HCT116 (cell line): ENCODE results near the gene VPS37B.

Experiments
- CTCF ChIP-seq, 3 experiments: fragments of 200-600 bp in 1 of 3; sonication (generic) in 1 of 3; IDR thresholded peaks in 2 of 3; conservative IDR thresholded peaks in 1 of 3; 2 replicates each; pipeline ENCODE4 v1.5.1; 2012 to 2017; ENCODE audit warnings: low read depth in 2 of 3, low read length in 2 of 3, antibody characterized with exemption in 1 of 3, borderline replicate concordance in 1 of 3, control low read depth in 1 of 3, mild to moderate bottlenecking in 1 of 3, mixed read lengths in 1 of 3, mixed run types in 1 of 3, moderate library complexity in 1 of 3; ENCODE audit not compliant: insufficient read depth in 1 of 3
- EZH2 ChIP-seq: fragments of 200-600 bp; sonication (generic); IDR thresholded peaks from 2 replicates; pipeline ENCODE4 v1.6.1; 2017; ENCODE audit warnings: antibody characterized with exemption, mixed run types
- POLR2A ChIP-seq: IDR thresholded peaks from 2 replicates; pipeline ENCODE4 v1.7.0; 2011; ENCODE audit warnings: borderline replicate concordance; ENCODE audit not compliant: insufficient read depth, insufficient read length; ENCODE audit errors: extremely low read depth
- POLR2AphosphoS5 ChIP-seq: IDR thresholded peaks from 2 replicates; pipeline ENCODE4 v1.6.1; 2011; ENCODE audit warnings: mild to moderate bottlenecking, low read depth, low read length, moderate library complexity
- TF ChIP-seq, protein P1 (sequence below): IDR thresholded peaks from 2 replicates; pipeline ENCODE4 v1.6.1; 2012; ENCODE audit warnings: low read depth

DNA sequence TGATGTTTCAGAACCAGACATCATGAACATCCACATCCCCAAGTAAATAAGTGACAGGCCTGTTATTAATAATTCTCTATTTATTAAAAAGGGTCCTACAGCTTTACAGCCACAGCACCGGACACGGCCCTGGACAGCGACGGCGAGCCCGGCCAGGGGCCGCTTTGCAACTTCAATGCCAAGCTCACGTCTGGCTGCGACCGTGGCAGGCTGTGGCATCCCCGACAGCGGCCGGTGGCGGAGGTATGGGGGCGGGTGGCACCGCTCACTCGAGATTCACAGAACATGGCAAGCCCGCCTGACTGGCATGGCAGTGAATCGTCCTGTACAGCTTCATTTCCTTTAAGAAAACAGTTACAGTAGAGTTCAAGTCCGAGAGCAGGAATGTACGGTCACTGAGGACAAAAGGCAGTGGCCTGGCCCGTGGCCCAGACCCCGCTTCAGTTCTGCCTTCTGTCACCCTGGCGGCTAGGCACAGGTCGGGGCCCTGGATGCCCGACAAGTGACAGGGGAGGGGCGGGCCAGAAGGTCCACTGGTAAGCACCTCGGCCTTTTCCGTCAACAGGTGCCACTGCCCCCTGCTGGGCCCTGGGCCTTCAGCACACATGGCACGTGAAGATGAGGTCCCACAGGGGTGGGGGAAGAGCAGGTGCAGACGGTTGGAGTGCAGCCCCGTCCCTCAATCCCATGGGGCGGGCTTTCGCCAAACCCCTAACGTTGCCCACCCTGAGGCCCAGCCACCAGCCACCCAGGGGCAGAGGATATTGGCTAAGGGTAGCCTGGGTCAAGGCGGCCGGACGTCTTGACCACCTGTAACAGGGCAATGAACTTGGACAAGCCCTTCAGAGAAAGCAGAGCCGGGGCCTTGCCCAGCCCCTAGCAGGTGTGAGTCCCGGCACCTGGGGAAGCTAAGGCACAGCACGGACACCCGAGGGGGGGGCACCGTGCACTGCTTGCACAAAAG, 30.4 kb downstream of the VPS37B start:
- no peak for TF ChIP-seq POLR2A
- TF ChIP-seq CTCF (IDR thresholded peaks at IDR 0.05 in 2 of 3, conservative IDR thresholded peaks at IDR 0.05 in 1 of 3; ENCODE audit: borderline replicate concordance in 1 of 3, insufficient read depth in 1 of 3, low read depth in 2 of 3, low read length in 2 of 3) = peak; percentile 23 to 65 (median 60); a peak in 5 of 6 replicates
- TF ChIP-seq, protein P1, sequence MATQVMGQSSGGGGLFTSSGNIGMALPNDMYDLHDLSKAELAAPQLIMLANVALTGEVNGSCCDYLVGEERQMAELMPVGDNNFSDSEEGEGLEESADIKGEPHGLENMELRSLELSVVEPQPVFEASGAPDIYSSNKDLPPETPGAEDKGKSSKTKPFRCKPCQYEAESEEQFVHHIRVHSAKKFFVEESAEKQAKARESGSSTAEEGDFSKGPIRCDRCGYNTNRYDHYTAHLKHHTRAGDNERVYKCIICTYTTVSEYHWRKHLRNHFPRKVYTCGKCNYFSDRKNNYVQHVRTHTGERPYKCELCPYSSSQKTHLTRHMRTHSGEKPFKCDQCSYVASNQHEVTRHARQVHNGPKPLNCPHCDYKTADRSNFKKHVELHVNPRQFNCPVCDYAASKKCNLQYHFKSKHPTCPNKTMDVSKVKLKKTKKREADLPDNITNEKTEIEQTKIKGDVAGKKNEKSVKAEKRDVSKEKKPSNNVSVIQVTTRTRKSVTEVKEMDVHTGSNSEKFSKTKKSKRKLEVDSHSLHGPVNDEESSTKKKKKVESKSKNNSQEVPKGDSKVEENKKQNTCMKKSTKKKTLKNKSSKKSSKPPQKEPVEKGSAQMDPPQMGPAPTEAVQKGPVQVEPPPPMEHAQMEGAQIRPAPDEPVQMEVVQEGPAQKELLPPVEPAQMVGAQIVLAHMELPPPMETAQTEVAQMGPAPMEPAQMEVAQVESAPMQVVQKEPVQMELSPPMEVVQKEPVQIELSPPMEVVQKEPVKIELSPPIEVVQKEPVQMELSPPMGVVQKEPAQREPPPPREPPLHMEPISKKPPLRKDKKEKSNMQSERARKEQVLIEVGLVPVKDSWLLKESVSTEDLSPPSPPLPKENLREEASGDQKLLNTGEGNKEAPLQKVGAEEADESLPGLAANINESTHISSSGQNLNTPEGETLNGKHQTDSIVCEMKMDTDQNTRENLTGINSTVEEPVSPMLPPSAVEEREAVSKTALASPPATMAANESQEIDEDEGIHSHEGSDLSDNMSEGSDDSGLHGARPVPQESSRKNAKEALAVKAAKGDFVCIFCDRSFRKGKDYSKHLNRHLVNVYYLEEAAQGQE = no peak
- TF ChIP-seq POLR2AphosphoS5 = no peak
- no peak for TF ChIP-seq EZH2
